Measurements from ENCODE around the gene UCP3. TPM values are rescaled to one million over a fixed set of nuclear protein-coding genes. Genes with fewer than 3 reads are reported as not detected.

The UCP3 gene
- total RNA-seq, 1 experiment from 2014 or later = 1.3 TPM

DNA sequence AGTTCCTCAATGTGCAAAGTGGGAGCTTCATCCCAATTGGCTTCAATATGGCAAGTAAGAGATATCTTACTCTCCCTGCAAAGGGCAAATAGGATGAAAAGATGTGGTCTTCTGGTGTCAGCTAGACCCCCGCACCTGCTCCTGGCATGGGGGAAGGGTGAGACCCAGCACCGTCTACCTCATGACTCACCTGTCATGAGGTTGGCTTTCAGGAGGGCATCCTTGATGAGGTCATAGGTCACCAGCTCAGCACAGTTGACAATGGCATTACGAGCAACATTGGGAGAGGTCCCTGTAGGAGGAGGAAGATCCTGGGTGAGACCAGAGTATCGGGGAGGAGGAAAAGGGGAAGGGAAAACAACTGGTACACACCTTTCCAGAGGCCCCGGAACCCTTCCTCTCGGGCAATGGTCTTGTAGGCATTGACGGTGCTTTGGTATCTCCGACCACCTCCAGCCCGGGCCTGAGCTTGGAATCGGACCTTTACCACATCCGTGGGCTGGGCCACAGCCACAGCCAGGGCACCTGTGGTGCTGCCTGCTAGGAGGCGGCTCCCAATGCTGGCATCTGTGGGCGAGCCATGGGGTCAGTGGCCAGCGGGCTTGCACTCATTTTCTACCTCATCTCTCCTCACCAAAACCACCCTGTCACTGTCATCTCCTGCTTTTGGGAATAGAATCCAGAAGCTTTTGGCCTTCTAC is 32.3 kb downstream of the UCP3 start:
- ATAC-seq (no peak), DNase-seq (ENCODE audit: low read depth, low spot score) (no peak)
- POLR2A ChIA-PET = no interaction called here
- intact Hi-C loops (cut with micrococcal nuclease) = no loop called here
- no TSS peak for BruUV-seq (replicated peaks)
- no peak overlapping the region for H3K4me3 ChIP-seq (replicated peaks in 1 of 2; ENCODE audit: low read depth in 1 of 2, low read length in 2 of 2)
- peaks cover 11 to 18% of the 10 kb centered on the region in 2 experiments for H3K4me1 ChIP-seq (ENCODE audit: control insufficient read depth in 1 of 2, insufficient read depth in 2 of 2, low read length in 2 of 2)
- TF ChIP-seq ZFX (IDR thresholded peaks at IDR 0.05) (no peak), CBX3 (IDR thresholded peaks at IDR 0.05; ENCODE audit: low read depth) (no peak), EZH2 (IDR thresholded peaks at IDR 0.05) (no peak), ELF1 (IDR thresholded peaks at IDR 0.05; ENCODE audit: borderline replicate concordance, low read depth) (no peak), SRF (IDR thresholded peaks at IDR 0.05; ENCODE audit: low read depth) (no peak), POLR2A (IDR thresholded peaks at IDR 0.05; ENCODE audit: borderline replicate concordance, extremely low read depth, insufficient read depth, insufficient read length) (no peak), EZH2phosphoT487 (IDR thresholded peaks at IDR 0.05; ENCODE audit: borderline replicate concordance) (no peak), FOSL1 (IDR thresholded peaks at IDR 0.05; ENCODE audit: low read depth) (no peak)
- TF ChIP-seq, protein P1, sequence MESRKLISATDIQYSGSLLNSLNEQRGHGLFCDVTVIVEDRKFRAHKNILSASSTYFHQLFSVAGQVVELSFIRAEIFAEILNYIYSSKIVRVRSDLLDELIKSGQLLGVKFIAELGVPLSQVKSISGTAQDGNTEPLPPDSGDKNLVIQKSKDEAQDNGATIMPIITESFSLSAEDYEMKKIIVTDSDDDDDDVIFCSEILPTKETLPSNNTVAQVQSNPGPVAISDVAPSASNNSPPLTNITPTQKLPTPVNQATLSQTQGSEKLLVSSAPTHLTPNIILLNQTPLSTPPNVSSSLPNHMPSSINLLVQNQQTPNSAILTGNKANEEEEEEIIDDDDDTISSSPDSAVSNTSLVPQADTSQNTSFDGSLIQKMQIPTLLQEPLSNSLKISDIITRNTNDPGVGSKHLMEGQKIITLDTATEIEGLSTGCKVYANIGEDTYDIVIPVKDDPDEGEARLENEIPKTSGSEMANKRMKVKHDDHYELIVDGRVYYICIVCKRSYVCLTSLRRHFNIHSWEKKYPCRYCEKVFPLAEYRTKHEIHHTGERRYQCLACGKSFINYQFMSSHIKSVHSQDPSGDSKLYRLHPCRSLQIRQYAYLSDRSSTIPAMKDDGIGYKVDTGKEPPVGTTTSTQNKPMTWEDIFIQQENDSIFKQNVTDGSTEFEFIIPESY (IDR thresholded peaks at IDR 0.05; ENCODE audit: extremely low read depth, insufficient replicate concordance, low read length) = no peak
- TF ChIP-seq, protein P2, sequence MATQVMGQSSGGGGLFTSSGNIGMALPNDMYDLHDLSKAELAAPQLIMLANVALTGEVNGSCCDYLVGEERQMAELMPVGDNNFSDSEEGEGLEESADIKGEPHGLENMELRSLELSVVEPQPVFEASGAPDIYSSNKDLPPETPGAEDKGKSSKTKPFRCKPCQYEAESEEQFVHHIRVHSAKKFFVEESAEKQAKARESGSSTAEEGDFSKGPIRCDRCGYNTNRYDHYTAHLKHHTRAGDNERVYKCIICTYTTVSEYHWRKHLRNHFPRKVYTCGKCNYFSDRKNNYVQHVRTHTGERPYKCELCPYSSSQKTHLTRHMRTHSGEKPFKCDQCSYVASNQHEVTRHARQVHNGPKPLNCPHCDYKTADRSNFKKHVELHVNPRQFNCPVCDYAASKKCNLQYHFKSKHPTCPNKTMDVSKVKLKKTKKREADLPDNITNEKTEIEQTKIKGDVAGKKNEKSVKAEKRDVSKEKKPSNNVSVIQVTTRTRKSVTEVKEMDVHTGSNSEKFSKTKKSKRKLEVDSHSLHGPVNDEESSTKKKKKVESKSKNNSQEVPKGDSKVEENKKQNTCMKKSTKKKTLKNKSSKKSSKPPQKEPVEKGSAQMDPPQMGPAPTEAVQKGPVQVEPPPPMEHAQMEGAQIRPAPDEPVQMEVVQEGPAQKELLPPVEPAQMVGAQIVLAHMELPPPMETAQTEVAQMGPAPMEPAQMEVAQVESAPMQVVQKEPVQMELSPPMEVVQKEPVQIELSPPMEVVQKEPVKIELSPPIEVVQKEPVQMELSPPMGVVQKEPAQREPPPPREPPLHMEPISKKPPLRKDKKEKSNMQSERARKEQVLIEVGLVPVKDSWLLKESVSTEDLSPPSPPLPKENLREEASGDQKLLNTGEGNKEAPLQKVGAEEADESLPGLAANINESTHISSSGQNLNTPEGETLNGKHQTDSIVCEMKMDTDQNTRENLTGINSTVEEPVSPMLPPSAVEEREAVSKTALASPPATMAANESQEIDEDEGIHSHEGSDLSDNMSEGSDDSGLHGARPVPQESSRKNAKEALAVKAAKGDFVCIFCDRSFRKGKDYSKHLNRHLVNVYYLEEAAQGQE (IDR thresholded peaks at IDR 0.05; ENCODE audit: low read depth) = no peak
- no peak overlapping the region for H2AFZ ChIP-seq (ENCODE audit: low read depth, low read length, poor library complexity, severe bottlenecking)
- no peaks in the 10 kb centered on the region for H3K9me3 ChIP-seq (ENCODE audit: control insufficient read depth in 1 of 2, insufficient read depth in 1 of 2, low read depth in 1 of 2, low read length in 2 of 2)
- H3K79me2 ChIP-seq (ENCODE audit: insufficient read depth, low read length) = 0 out of 2 replicates have a peak, but pooled peaks cover under 1% of the 10 kb centered on the region
- H3K4me2 ChIP-seq (ENCODE audit: low read length) = no peak overlapping the region
- peaks cover 0 to 2% of the 10 kb centered on the region in 2 experiments; a peak in 1 of 4 replicates for H3K36me3 ChIP-seq (ENCODE audit: control insufficient read depth in 1 of 2, insufficient read depth in 2 of 2, low read length in 2 of 2)
- H3K9me2 ChIP-seq (ENCODE audit: insufficient read depth) = no peaks in the 10 kb centered on the region
- RAD21 ChIA-PET (ENCODE audit: low non-redundant PET in 1 of 2, low total read pairs in 2 of 2, uncharacterized antibody in 2 of 2, unreplicated experiment in 2 of 2) = no interaction called here
- no peaks in the 10 kb centered on the region for H3K27me3 ChIP-seq (ENCODE audit: insufficient read depth, low read length)
- no peak overlapping the region for H3K27ac ChIP-seq (ENCODE audit: low read depth, low read length)
- CTCF ChIA-PET = no interaction called here
- no peak overlapping the region for H3K9ac ChIP-seq (ENCODE audit: low read length)
- H4K20me1 ChIP-seq (ENCODE audit: insufficient read depth) = no peaks in the 10 kb centered on the region

Measured in HCT116 (cell line).